Endothelial cell of umbilical vein (primary cell): Measurements from ENCODE around the gene AGAP2. TPM values are rescaled to one million over a fixed set of nuclear protein-coding genes. Genes with fewer than 3 reads are reported as not detected.

Experiments
- BruUV-seq: library from RNA; stranded (reverse); fragments of 400-500 nt; replicated peaks from 2 replicates; lab custom pipeline; 2021; lab: Mats Ljungman, UMichigan
- CTCF ChIA-PET: fragments of 300-600, 350-600 bp; sonication (Branson Sonifier 250); formaldehyde crosslinking; loops from one replicate; lab custom pipeline; 2021; ENCODE audit warnings: antibody characterized with exemption, inconsistent platforms; lab: Charles Lee
- POLR2A ChIA-PET: fragments of 300-600, 350-600 bp; sonication (Branson Sonifier 250); formaldehyde crosslinking; loops from one replicate; lab custom pipeline; 2021; ENCODE audit warnings: antibody characterized with exemption, inconsistent platforms; lab: Charles Lee
- DNase-seq: peaks from one replicate; pipeline ENCODE4 v3.0.0-alpha.2; 2011; ENCODE audit warnings: low read depth, low spot score
- FAIRE-seq: peaks from 2 replicates; lab custom pipeline; 2011; peaks lifted over from hg19 to GRCh38; lab: Jason Lieb, UNC
- H2AFZ ChIP-seq: 2 replicates; pipeline ENCODE4 v1.6.0; 2012; ENCODE audit warnings: low read depth, low read length, control low read depth, inconsistent platforms
- H3K27ac ChIP-seq: 2 replicates; pipeline ENCODE4 v1.5.1; 2011; ENCODE audit warnings: low read depth, mild to moderate bottlenecking, control low read depth, low read length, moderate library complexity; ENCODE audit not compliant: insufficient read depth
- H3K27me3 ChIP-seq, 2 experiments: 2 replicates each; pipeline versions ENCODE4 v1.6.0 to v1.6.1; 2011; ENCODE audit warnings: low read length in 2 of 2, mixed read lengths in 1 of 2; ENCODE audit not compliant: control insufficient read depth in 2 of 2, insufficient read depth in 2 of 2
- H3K36me3 ChIP-seq, 2 experiments: 2 replicates in 1 of 2; 3 replicates in 1 of 2; pipeline ENCODE4 v1.5.1; 2011; ENCODE audit warnings: low read length in 2 of 2, mild to moderate bottlenecking in 1 of 2, moderate library complexity in 1 of 2; ENCODE audit not compliant: control insufficient read depth in 2 of 2, insufficient read depth in 2 of 2; ENCODE audit errors: extremely low read depth in 1 of 2
- H3K4me1 ChIP-seq: 3 replicates; pipeline ENCODE4 v1.5.1; 2011; ENCODE audit warnings: mild to moderate bottlenecking, low read length; ENCODE audit not compliant: control insufficient read depth, insufficient read depth; ENCODE audit errors: extremely low read depth
- H3K4me2 ChIP-seq: 2 replicates; pipeline ENCODE4 v1.6.1; 2011; ENCODE audit warnings: low read length, control low read depth, mixed read lengths; ENCODE audit not compliant: insufficient read depth
- H3K4me3 ChIP-seq, 3 experiments: fragments of 200-600 bp in 1 of 3; sonication (generic), shearing (Covaris generic) in 1 of 3; replicated peaks in 1 of 3; 2 replicates each; pipeline ENCODE4 v1.5.1; 2011 to 2016; ENCODE audit warnings: control low read depth in 3 of 3, low read length in 3 of 3, mild to moderate bottlenecking in 2 of 3, inconsistent platforms in 1 of 3, low read depth in 1 of 3, moderate library complexity in 1 of 3; ENCODE audit not compliant: insufficient read depth in 1 of 3
- H3K79me2 ChIP-seq: 2 replicates; pipeline ENCODE4 v1.6.0; 2012; ENCODE audit warnings: low read length, inconsistent platforms; ENCODE audit not compliant: control insufficient read depth, insufficient read depth
- H3K9ac ChIP-seq: replicated peaks from 2 replicates; pipeline ENCODE3; 2011; ENCODE audit warnings: low read length, control low read depth; ENCODE audit not compliant: insufficient read depth; ENCODE audit errors: extremely low read depth
- H3K9me1 ChIP-seq: replicated peaks from 3 replicates; pipeline ENCODE4 v1.6.0; 2011; ENCODE audit warnings: mild to moderate bottlenecking, low read length; ENCODE audit not compliant: control insufficient read depth, insufficient read depth; ENCODE audit errors: extremely low read depth
- H3K9me3 ChIP-seq: replicated peaks from 2 replicates; pipeline ENCODE4 v1.5.1; 2012; ENCODE audit warnings: low read length, inconsistent platforms; ENCODE audit not compliant: control insufficient read depth, insufficient read depth
- H4K20me1 ChIP-seq: replicated peaks from 2 replicates; pipeline ENCODE3; 2011; ENCODE audit warnings: mild to moderate bottlenecking, low read length; ENCODE audit not compliant: control insufficient read depth, insufficient read depth; ENCODE audit errors: extremely low read depth
- EZH2 ChIP-seq: IDR thresholded peaks from 2 replicates; pipeline ENCODE4 v1.6.1; 2012; ENCODE audit warnings: borderline replicate concordance, low read depth, mild to moderate bottlenecking, moderate library complexity, low read length, inconsistent platforms; ENCODE audit not compliant: severe bottlenecking
- FOS ChIP-seq: IDR thresholded peaks from 2 replicates; pipeline ENCODE4 v1.6.1; 2011; ENCODE audit warnings: mild to moderate bottlenecking, low read length, moderate library complexity, borderline replicate concordance; ENCODE audit not compliant: insufficient read depth
- GATA2 ChIP-seq: IDR thresholded peaks from 2 replicates; pipeline ENCODE4 v1.7.0; 2011; ENCODE audit warnings: low read depth, mild to moderate bottlenecking, moderate library complexity, mixed read lengths, low read length; ENCODE audit not compliant: insufficient read length, insufficient read depth
- JUN ChIP-seq: IDR thresholded peaks from 2 replicates; pipeline ENCODE4 v1.6.1; 2011; ENCODE audit warnings: borderline replicate concordance, low read depth; ENCODE audit not compliant: insufficient read length, insufficient read depth
- MYC ChIP-seq: IDR thresholded peaks from one replicate; pipeline ENCODE4 v1.6.1; 2011; ENCODE audit warnings: mild to moderate bottlenecking, low read depth, low read length
- POLR2A ChIP-seq: IDR thresholded peaks from 2 replicates; pipeline ENCODE4 v1.6.1; 2012; ENCODE audit warnings: low read depth, mild to moderate bottlenecking, control low read depth, low read length
- POLR2AphosphoS5 ChIP-seq: IDR thresholded peaks from 2 replicates; pipeline ENCODE4 v1.6.1; 2012; ENCODE audit warnings: low read depth, mild to moderate bottlenecking, control low read depth, low read length, moderate library complexity; ENCODE audit not compliant: insufficient read depth
- dilution Hi-C: fragments of 300-500 bp; cut with MboI; formaldehyde crosslinking; loops from one replicate; pipeline ENCODE4 v1.15.0; 2019; ENCODE audit warnings: low sequenced_read_pairs; ENCODE audit not compliant: extremely low pct_ligation_motif_present
- intact Hi-C: fragments of 100-400 bp; cut with micrococcal nuclease; formaldehyde crosslinking; loops from one replicate; pipeline ENCODE4 v1.10.0; 2022
- polyA plus RNA-seq, 4 experiments: library from polyadenylated mRNA; depleted of rRNA in 3 of 4; stranded (reverse) in 3 of 4; unstranded in 1 of 4; fragments of >200 nt; gene quantifications; 2 replicates each; pipeline versions ENCODE4 v1.2.1 to v1.2.3, GENCODE V29; 2011 to 2012; ENCODE audit warnings: missing spikeins in 1 of 4
- total RNA-seq: library from RNA; stranded (reverse); gene quantifications from 2 replicates; pipeline ENCODE4 v1.2.3, GENCODE V29; 2021
- TF ChIP-seq, protein P1 (sequence below), 2 donors: IDR thresholded peaks; 1 replicate in 1 of 2; 2 replicates in 1 of 2; pipeline ENCODE4 v1.5.1; 2011; ENCODE audit warnings: low read length in 2 of 2, mild to moderate bottlenecking in 2 of 2, moderate library complexity in 2 of 2, control low read depth in 1 of 2, inconsistent platforms in 1 of 2, low read depth in 1 of 2; ENCODE audit not compliant: insufficient read depth in 1 of 2; ENCODE audit errors: extremely low read depth in 1 of 2
- TF ChIP-seq, protein P2 (sequence below): IDR thresholded peaks from 2 replicates; pipeline ENCODE4 v1.6.1; 2011; ENCODE audit not compliant: insufficient read depth, insufficient read length

The AGAP2 gene
- total and polyA plus RNA-seq, 2 donors (not counting 3 experiments of a cell fraction or from before 2014, with no cell fraction given): 0.04 to 0.24 TPM

DNA sequence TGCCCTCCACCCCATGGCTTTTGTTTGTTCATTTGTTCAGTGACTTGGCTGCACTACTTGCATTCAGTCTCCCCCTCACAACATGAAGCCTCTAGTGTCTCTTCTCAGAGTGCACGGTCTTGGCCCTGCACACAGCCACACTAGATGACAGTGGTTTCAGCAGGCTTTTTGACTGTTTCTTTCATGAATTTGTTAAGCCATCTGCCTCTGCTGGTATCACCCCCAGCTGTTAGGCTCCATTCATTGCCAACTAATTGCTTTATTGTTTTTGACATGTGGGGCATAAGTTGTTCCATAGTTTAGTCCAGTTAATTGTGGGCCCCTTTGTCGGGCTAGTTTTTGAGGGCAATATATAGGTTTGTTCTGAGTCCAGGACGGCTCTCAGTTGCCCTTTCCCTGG is 25.8 kb downstream of the AGAP2 start:
- Histone ChIP-seq H3K4me2 (no peak overlapping the region), H3K9ac (no peak overlapping the region), H2AFZ (no peak overlapping the region), H3K27me3 (no peaks in the 10 kb centered on the region), H3K27ac (no peak overlapping the region), H3K79me2 (no peaks in the 10 kb centered on the region), H3K9me3 (no peaks in the 10 kb centered on the region), H4K20me1 (no peaks in the 10 kb centered on the region), H3K9me1 (no peaks in the 10 kb centered on the region), H3K4me1 (no peaks in the 10 kb centered on the region), H3K36me3 (peaks cover 0 to 20% of the 10 kb centered on the region in 2 experiments), H3K4me3 (no peak overlapping the region)
- CTCF ChIA-PET: interaction anchor here (1.3 to 1.7 kb wide), 2 partner anchors 13 to 129 kb away, joined by 4 to 8 read pairs; no protein-coding TSS in a partner anchor
- intact Hi-C loops: no loop called here
- FAIRE-seq: no peak
- DNase-seq: no peak
- BruUV-seq: no TSS peak
- no peak for TF ChIP-seq POLR2AphosphoS5
- TF ChIP-seq, protein P1, sequence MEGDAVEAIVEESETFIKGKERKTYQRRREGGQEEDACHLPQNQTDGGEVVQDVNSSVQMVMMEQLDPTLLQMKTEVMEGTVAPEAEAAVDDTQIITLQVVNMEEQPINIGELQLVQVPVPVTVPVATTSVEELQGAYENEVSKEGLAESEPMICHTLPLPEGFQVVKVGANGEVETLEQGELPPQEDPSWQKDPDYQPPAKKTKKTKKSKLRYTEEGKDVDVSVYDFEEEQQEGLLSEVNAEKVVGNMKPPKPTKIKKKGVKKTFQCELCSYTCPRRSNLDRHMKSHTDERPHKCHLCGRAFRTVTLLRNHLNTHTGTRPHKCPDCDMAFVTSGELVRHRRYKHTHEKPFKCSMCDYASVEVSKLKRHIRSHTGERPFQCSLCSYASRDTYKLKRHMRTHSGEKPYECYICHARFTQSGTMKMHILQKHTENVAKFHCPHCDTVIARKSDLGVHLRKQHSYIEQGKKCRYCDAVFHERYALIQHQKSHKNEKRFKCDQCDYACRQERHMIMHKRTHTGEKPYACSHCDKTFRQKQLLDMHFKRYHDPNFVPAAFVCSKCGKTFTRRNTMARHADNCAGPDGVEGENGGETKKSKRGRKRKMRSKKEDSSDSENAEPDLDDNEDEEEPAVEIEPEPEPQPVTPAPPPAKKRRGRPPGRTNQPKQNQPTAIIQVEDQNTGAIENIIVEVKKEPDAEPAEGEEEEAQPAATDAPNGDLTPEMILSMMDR (IDR thresholded peaks at IDR 0.05; ENCODE audit: extremely low read depth in 1 of 2, insufficient read depth in 1 of 2, low read depth in 1 of 2, low read length in 2 of 2): no peak
- no peak for TF ChIP-seq EZH2
- no peak for TF ChIP-seq FOS
- no peak for TF ChIP-seq GATA2
- no peak for TF ChIP-seq JUN
- TF ChIP-seq, protein P2, sequence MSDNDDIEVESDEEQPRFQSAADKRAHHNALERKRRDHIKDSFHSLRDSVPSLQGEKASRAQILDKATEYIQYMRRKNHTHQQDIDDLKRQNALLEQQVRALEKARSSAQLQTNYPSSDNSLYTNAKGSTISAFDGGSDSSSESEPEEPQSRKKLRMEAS: no peak
- no peak for TF ChIP-seq POLR2A
- TF ChIP-seq MYC: no peak
- dilution Hi-C loops: no loop called here
- POLR2A ChIA-PET: no interaction called here
